HFFc6 (cell line): ENCODE measurements around the gene ICA1L. TPM values are rescaled to one million over a fixed set of nuclear protein-coding genes. Genes with fewer than 3 reads are reported as not detected.

Source experiments
- DNase-seq: peaks from one replicate; pipeline ENCODE4 v3.0.0-alpha.2; 2018
- H3K27ac Mint-ChIP-seq: 2 replicates; pipeline ENCODE4 v1.8.0; 2020; ENCODE audit warnings: mild to moderate bottlenecking, mixed read lengths
- H3K27me3 Mint-ChIP-seq: 2 replicates; pipeline ENCODE4 v1.8.0; 2021; ENCODE audit warnings: mild to moderate bottlenecking, moderate library complexity, mixed read lengths; ENCODE audit not compliant: insufficient read depth
- H3K36me3 Mint-ChIP-seq: 2 replicates; pipeline ENCODE4 v1.8.0; 2021; ENCODE audit warnings: low read depth, mixed read lengths
- H3K4me1 Mint-ChIP-seq: 2 replicates; pipeline ENCODE4 v1.8.0; 2020; ENCODE audit warnings: low read depth, mixed read lengths
- H3K4me3 Mint-ChIP-seq: 2 replicates; pipeline ENCODE4 v1.8.0; 2020; ENCODE audit warnings: mild to moderate bottlenecking, moderate library complexity, mixed read lengths
- H3K9me3 Mint-ChIP-seq: 2 replicates; pipeline ENCODE4 v1.8.0; 2020; ENCODE audit warnings: mild to moderate bottlenecking, mixed read lengths
- CTCF ChIP-seq: fragments of 200-600 bp; sonication (generic); IDR thresholded peaks from 2 replicates; pipeline ENCODE4 v1.5.0; 2021; ENCODE audit warnings: antibody characterized with exemption, mild to moderate bottlenecking
- total RNA-seq, 6 experiments: library from RNA; stranded (reverse); fragmentation: NEBNext Ultra II Directional; extraction: Animal tissue kit (Norgen Biotek cat#: 25700); gene quantifications; 2 replicates in 1 of 6; 3 replicates in 5 of 6; pipeline ENCODE4 v1.2.3, GENCODE V29; 2021

Gene ICA1L
- total RNA-seq, 6 experiments from 2014 or later: 2.6 to 4.5 (median 3.2) TPM

- no peaks in the 10 kb centered on the region for H3K27me3 Mint-ChIP-seq
- H3K4me3 Mint-ChIP-seq: no peak overlapping the region
- H3K36me3 Mint-ChIP-seq: no peaks in the 10 kb centered on the region
- TF ChIP-seq CTCF: no peak
- H3K27ac Mint-ChIP-seq: no peak overlapping the region
- H3K4me1 Mint-ChIP-seq: no peaks in the 10 kb centered on the region
- no peaks in the 10 kb centered on the region for H3K9me3 Mint-ChIP-seq
- no peak for DNase-seq
These were observed 99.7 kb downstream of the ICA1L start for GRCh38 chr2:202771741-202772460.

- no peak overlapping the region for H3K4me3 Mint-ChIP-seq
- no peak for DNase-seq
- no peak overlapping the region for H3K27ac Mint-ChIP-seq
- no peaks in the 10 kb centered on the region for H3K4me1 Mint-ChIP-seq
- H3K27me3 Mint-ChIP-seq: no peaks in the 10 kb centered on the region
- H3K36me3 Mint-ChIP-seq: no peaks in the 10 kb centered on the region
- TF ChIP-seq CTCF: no peak
- no peaks in the 10 kb centered on the region for H3K9me3 Mint-ChIP-seq
These were observed 100.2 kb downstream of the ICA1L start for GRCh38 chr2:202771336-202771735.

DNA sequence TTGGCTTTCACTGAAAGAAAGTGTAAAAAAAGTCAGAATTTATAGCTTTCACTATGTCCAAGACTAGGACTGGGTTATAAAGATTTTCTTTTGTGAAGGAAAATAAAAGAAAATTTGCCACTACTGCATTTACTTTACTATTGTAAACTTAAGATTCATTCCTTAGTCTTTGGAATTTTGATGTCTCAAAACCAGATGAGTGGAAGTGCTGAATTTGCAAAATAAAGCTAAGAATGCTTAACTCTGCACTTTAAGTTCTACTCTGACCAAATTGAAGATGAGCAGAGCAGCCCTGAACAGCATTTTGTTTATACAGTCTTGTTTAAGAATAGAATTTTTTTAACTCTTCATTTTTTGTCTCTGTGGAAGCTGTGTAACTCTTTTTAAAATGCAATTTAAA, 102.4 kb downstream of the ICA1L start:
- no peak overlapping the region for H3K27ac Mint-ChIP-seq
- H3K27me3 Mint-ChIP-seq: no peaks in the 10 kb centered on the region
- no peak for TF ChIP-seq CTCF
- H3K36me3 Mint-ChIP-seq: no peaks in the 10 kb centered on the region
- no peak overlapping the region for H3K4me3 Mint-ChIP-seq
- no peaks in the 10 kb centered on the region for H3K4me1 Mint-ChIP-seq
- no peaks in the 10 kb centered on the region for H3K9me3 Mint-ChIP-seq
- no peak for DNase-seq

GRCh38 chr2:202768273-202768672, 103.3 kb downstream of the ICA1L start:
- no peaks in the 10 kb centered on the region for H3K9me3 Mint-ChIP-seq
- TF ChIP-seq CTCF: no peak
- no peaks in the 10 kb centered on the region for H3K27me3 Mint-ChIP-seq
- no peak overlapping the region for H3K4me3 Mint-ChIP-seq
- no peak overlapping the region for H3K27ac Mint-ChIP-seq
- no peaks in the 10 kb centered on the region for H3K4me1 Mint-ChIP-seq
- no peak for DNase-seq
- H3K36me3 Mint-ChIP-seq: no peaks in the 10 kb centered on the region

- Mint-ChIP-seq H3K27ac (no peak overlapping the region), H3K27me3 (no peaks in the 10 kb centered on the region)
- DNase-seq: no peak
These were observed 106.1 kb downstream of the ICA1L start for GRCh38 chr2:202765436-202765835.

More at GRCh38 chr2:202765436-202765835, 106.1 kb downstream of the ICA1L start:
- Mint-ChIP-seq H3K9me3 (no peaks in the 10 kb centered on the region), H3K4me1 (no peaks in the 10 kb centered on the region), H3K36me3 (no peaks in the 10 kb centered on the region), H3K4me3 (no peak overlapping the region)
- no peak for TF ChIP-seq CTCF
